Measurements from ENCODE around the gene KIRREL3. TPM values are rescaled to one million over a fixed set of nuclear protein-coding genes. Genes with fewer than 3 reads are reported as not detected.

Gene KIRREL3
- total and polyA plus RNA-seq, 3 donors from 2014 or later, result 1.0 to 1.1 (median 1.1) TPM

DNA sequence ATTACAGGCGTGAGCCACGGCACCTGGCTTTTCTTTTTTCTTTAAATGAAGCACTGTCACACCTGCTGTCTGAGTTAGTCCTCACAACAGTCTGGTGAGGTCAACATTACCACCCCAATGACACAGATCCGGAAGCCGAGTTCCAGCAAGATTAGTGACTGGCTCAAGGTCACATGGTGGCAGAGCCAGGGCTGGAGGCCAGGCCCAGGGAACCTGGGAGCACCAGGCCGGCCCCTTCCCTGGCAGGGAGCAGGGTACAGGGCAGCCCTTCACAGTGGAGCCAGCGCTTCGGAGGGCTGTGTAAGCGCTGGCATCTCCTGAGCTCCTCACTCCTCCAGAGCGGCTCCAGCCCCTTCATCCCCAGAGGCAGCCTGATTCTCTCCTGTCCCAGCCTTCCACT, 526.4 kb downstream of the KIRREL3 start:
- Histone ChIP-seq H3K27me3 (no peaks in the 10 kb centered on the region), H3K4me3 (no peak overlapping the region), H3K36me3 (ENCODE audit: low read depth, missing control alignments) (no peaks in the 10 kb centered on the region), H3K9me3 (no peaks in the 10 kb centered on the region), H3K27ac (no peak overlapping the region), H3K4me1 (peaks cover 12% of the 10 kb centered on the region)
- 80 to 85% methylated on average over 7 to 9 of the region's 9 CpGs for WGBS, 2 donors
- DNase-seq, result peak; percentile 34
- intact Hi-C loops (cut with DNase I; ENCODE audit: low total_unique reads), result no loop called here
- TF ChIP-seq CTCF (IDR thresholded peaks at IDR 0.05) (no peak), POLR2A (IDR thresholded peaks at IDR 0.05) (no peak)

- no peaks in the 10 kb centered on the region for H3K9me3 ChIP-seq
- intact Hi-C loops (cut with DNase I; ENCODE audit: low total_unique reads), result no loop called here
- H3K4me3 ChIP-seq, result no peak overlapping the region
- no peak for DNase-seq
- WGBS, 2 donors, result 90 to 98% methylated on average over 13 to 16 of the region's 16 CpGs
- TF ChIP-seq CTCF (IDR thresholded peaks at IDR 0.05), result no peak
- no peak for TF ChIP-seq POLR2A (IDR thresholded peaks at IDR 0.05)
- no peaks in the 10 kb centered on the region for H3K27me3 ChIP-seq
- no peak overlapping the region for H3K27ac ChIP-seq
- no peaks in the 10 kb centered on the region for H3K36me3 ChIP-seq (ENCODE audit: low read depth, missing control alignments)
- peaks cover 12% of the 10 kb centered on the region for H3K4me1 ChIP-seq
Measured at GRCh38 chr11:126473269-126473668, 527.3 kb downstream of the KIRREL3 start.

GRCh38 chr11:126469311-126469710, 531.3 kb downstream of the KIRREL3 start:
- intact Hi-C loops (cut with DNase I; ENCODE audit: low total_unique reads), result no loop called here
- 88 to 97% methylated on average over 6 to 7 of the region's 7 CpGs for WGBS, 2 donors
- no peak for DNase-seq
- Histone ChIP-seq H3K27me3 (no peaks in the 10 kb centered on the region), H3K4me3 (no peak overlapping the region), H3K27ac (no peak overlapping the region), H3K36me3 (ENCODE audit: low read depth, missing control alignments) (no peaks in the 10 kb centered on the region), H3K4me1 (peaks cover 10% of the 10 kb centered on the region), H3K9me3 (no peaks in the 10 kb centered on the region)
- TF ChIP-seq CTCF (IDR thresholded peaks at IDR 0.05) (no peak), POLR2A (IDR thresholded peaks at IDR 0.05) (no peak)

- WGBS, 2 donors, result 61 to 80% methylated on average over 1 to 7 of the region's 7 CpGs
- intact Hi-C loops (cut with DNase I; ENCODE audit: low total_unique reads), result no loop called here
- H3K36me3 ChIP-seq (ENCODE audit: low read depth, missing control alignments), result no peaks in the 10 kb centered on the region
- no peak overlapping the region for H3K27ac ChIP-seq
- no peak for DNase-seq
- H3K4me1 ChIP-seq, result peaks cover 10% of the 10 kb centered on the region
- no peaks in the 10 kb centered on the region for H3K27me3 ChIP-seq
- H3K9me3 ChIP-seq, result no peaks in the 10 kb centered on the region
- H3K4me3 ChIP-seq, result no peak overlapping the region
- TF ChIP-seq POLR2A (IDR thresholded peaks at IDR 0.05), result no peak
- TF ChIP-seq CTCF (IDR thresholded peaks at IDR 0.05), result no peak
Measured at GRCh38 chr11:126468102-126468521, 532.5 kb downstream of the KIRREL3 start.

DNA sequence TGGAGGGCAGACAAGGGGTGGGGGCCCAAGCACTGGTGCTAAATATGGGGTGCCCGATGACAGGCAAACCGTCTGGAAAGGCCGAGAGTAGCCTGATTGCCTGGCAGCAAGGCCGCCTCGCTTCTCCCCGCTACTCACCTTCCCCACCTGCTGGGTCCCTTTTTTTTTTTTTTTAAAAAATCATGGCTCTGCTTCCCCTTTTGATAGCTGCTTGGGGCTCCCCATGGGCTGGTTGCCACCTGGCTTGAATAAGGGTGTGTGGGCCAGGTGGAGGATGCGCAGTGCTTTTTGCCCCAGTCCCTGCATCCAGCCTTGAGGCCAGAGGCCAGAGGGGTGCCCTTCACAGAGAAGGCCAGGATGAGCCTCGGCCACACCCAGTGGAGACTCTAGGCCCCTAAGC, 533.1 kb downstream of the KIRREL3 start:
- no peak overlapping the region for H3K27ac ChIP-seq
- DNase-seq, result no peak
- intact Hi-C loops (cut with DNase I; ENCODE audit: low total_unique reads), result no loop called here
- H3K4me1 ChIP-seq, result peaks cover 10% of the 10 kb centered on the region
- TF ChIP-seq POLR2A (IDR thresholded peaks at IDR 0.05) (no peak), CTCF (IDR thresholded peaks at IDR 0.05) (no peak)
- H3K27me3 ChIP-seq, result no peaks in the 10 kb centered on the region
- 91 to 100% methylated on average over 5 to 8 of the region's 8 CpGs for WGBS, 2 donors
- H3K4me3 ChIP-seq, result no peak overlapping the region
- H3K36me3 ChIP-seq (ENCODE audit: low read depth, missing control alignments), result no peaks in the 10 kb centered on the region
- H3K9me3 ChIP-seq, result no peaks in the 10 kb centered on the region

Data from testis (tissue), 3 donors.